ENCODE data around the gene FGF14.

FGF14 gene

GRCh38 chr13:101661839-101662238, 740.0 kb downstream of the FGF14 start:
- Histone ChIP-seq H3K9me3 (ENCODE audit: severe bottlenecking) (no peaks in the 10 kb centered on the region), H3K27me3 (ENCODE audit: insufficient read depth, poor library complexity, severe bottlenecking) (no peaks in the 10 kb centered on the region), H3K27ac (ENCODE audit: poor library complexity, severe bottlenecking) (no peak overlapping the region), H3K4me3 (ENCODE audit: severe bottlenecking) (no peak overlapping the region), H3K4me1 (ENCODE audit: insufficient read depth, poor library complexity, severe bottlenecking) (no peaks in the 10 kb centered on the region), H3K36me3 (ENCODE audit: low read depth) (no peaks in the 10 kb centered on the region)
- ATAC-seq (ENCODE audit: low read depth), result no peak
- TF ChIP-seq CTCF (IDR thresholded peaks at IDR 0.05; ENCODE audit: poor library complexity, severe bottlenecking), result no peak
- no peak for DNase-seq (ENCODE audit: low spot score)
